BE2C (cell line): Measurements from ENCODE around the gene GOLGA8F. TPM values are rescaled to one million over a fixed set of nuclear protein-coding genes. Genes with fewer than 3 reads are reported as not detected.
A peak's percentile ranks its signal among the peaks of the same experiment; 100 is the strongest.
"Not testable (repeated sequence)": the region's sequence is repeated elsewhere in the genome, so short reads cannot be mapped to it uniquely, and the experiment has no call there.

Source experiments
- DNase-seq: peaks from one replicate; pipeline ENCODE4 v3.0.0-alpha.2; 2020
- H3K27me3 ChIP-seq: fragments of 250-450 bp; sonication (Bioruptor Pico); 2 replicates; pipeline ENCODE4 v1.5.1; 2020; ENCODE audit warnings: mild to moderate bottlenecking
- H3K36me3 ChIP-seq: fragments of 250-450 bp; sonication (Bioruptor Pico); 2 replicates; pipeline ENCODE4 v1.5.1; 2020; ENCODE audit warnings: mild to moderate bottlenecking
- H3K4me1 ChIP-seq: fragments of 250-450 bp; sonication (Bioruptor Pico); 2 replicates; pipeline ENCODE4 v1.5.1; 2020
- H3K4me3 ChIP-seq: 2 replicates; pipeline ENCODE4 v1.5.1; 2011; ENCODE audit warnings: low read depth, low read length
- H3K9me3 ChIP-seq: fragments of 250-450 bp; sonication (Bioruptor Pico); 2 replicates; pipeline ENCODE4 v1.5.1; 2020
- polyA plus RNA-seq: library from polyadenylated mRNA; unstranded; fragments of >200 nt; gene quantifications from one replicate; pipeline ENCODE4 v1.2.1, GENCODE V29; 2012; ENCODE audit warnings: low read depth, missing spikeins; ENCODE audit not compliant: insufficient read length, insufficient read depth

Gene GOLGA8F, protein sequence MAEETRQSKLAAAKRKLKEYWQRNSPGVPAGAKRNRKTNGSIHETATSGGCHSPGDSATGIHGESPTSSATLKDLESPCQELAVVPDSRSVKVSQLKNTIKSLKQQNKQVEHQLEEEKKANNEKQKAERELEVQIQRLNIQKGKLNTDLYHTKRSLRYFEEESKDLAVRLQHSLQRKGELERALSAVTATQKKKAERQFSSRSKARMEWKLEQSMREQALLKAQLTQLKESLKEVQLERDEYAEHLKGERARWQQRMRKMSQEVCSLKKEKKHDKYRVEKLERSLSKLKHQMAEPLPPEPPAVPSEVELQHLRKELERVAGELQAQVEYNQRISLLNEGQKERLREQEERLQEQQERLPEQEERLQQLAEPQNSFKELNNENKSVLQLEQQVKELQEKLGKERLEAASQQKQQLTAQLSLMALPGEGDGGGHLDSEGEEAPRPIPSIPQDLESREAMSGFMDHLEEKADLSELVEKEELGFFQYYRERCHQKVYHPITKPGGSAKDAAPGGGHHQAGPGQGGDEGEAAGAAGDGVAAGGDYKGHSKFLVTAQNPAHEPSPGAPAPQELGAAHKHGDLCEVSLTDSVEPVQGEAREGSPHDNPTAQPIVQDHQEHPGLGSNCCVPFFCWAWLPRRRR
- polyA plus RNA-seq: not detected

GRCh38 chr15:28378364-28378763 is at the start of gene GOLGA8F:
Gene GOLGA8F (plus strand): TSS chr15:28378664. CDS start chr15:28378762, 98 bp downstream.
- not testable (repeated sequence) for H3K36me3 ChIP-seq

DNA sequence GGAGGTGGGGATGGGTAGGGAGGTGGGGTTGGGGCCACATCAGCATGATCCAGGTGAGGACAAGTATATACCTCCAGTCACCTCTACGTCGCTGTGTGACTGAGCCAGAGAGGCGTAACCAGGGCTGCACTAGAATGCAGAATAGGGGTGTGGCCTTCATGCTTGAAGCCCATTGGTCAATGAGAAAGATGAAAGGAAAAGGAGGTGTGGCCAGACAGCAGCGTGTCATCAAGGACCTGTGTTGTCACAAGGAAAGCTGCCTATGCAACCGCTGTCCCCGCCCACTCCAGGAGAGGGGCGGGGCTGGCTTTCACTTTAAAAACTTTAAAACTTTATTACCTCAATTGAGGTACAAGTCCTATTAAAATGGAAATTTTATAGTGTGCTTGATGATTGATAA is 20.5 kb upstream of the GOLGA8F start, which contains the start of gene GOLGA6L24:
Gene GOLGA6L24 (minus strand): TSS at position 101 of the 400 bp plus-strand sequence. CDS start 61 bp downstream, at position 40.
- H3K4me1 ChIP-seq, DNase-seq, H3K27me3 ChIP-seq, H3K36me3 ChIP-seq, H3K4me3 ChIP-seq, H3K9me3 ChIP-seq: not testable (repeated sequence)

More at GRCh38 chr15:28378364-28378763, at the start of gene GOLGA8F:
- not testable (repeated sequence) for H3K4me1 ChIP-seq, H3K9me3 ChIP-seq, DNase-seq, H3K4me3 ChIP-seq, H3K27me3 ChIP-seq

- not testable (repeated sequence) for H3K36me3 ChIP-seq, H3K27me3 ChIP-seq, H3K4me1 ChIP-seq, H3K9me3 ChIP-seq, H3K4me3 ChIP-seq
- peak; percentile 1 for DNase-seq
These were observed 13.0 kb upstream of the GOLGA8F start for GRCh38 chr15:28365502-28365901.

GRCh38 chr15:28380053-28380452 is 1.6 kb downstream of the GOLGA8F start:
- H3K27me3 ChIP-seq, H3K4me3 ChIP-seq, H3K4me1 ChIP-seq, DNase-seq, H3K36me3 ChIP-seq, H3K9me3 ChIP-seq: not testable (repeated sequence)

DNA sequence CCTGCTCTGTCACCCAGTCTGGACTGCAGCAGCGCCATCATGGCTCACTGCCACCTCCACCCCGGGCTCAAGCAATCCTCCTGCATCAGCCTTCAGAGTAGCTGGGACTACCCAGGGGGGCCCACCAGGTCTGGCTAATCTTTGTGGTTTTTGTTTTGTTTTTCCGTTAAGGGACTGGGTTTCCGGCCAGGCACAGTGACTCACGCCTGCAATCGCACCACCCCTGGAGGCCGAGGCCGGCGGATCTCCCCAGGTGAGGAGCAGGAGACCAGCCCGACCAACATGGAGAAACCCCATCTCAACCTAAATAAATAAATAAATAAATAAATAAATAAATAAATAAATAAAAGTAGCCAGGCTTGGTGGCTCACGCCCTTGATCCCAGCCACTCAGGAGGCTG is 17.6 kb downstream of the GOLGA8F start:
- not testable (repeated sequence) for H3K4me3 ChIP-seq, H3K36me3 ChIP-seq, DNase-seq, H3K9me3 ChIP-seq, H3K27me3 ChIP-seq, H3K4me1 ChIP-seq

- not testable (repeated sequence) for DNase-seq, H3K4me3 ChIP-seq, H3K36me3 ChIP-seq, H3K9me3 ChIP-seq, H3K4me1 ChIP-seq, H3K27me3 ChIP-seq
These were observed 24.4 kb downstream of the GOLGA8F start for GRCh38 chr15:28402774-28403435.

DNA sequence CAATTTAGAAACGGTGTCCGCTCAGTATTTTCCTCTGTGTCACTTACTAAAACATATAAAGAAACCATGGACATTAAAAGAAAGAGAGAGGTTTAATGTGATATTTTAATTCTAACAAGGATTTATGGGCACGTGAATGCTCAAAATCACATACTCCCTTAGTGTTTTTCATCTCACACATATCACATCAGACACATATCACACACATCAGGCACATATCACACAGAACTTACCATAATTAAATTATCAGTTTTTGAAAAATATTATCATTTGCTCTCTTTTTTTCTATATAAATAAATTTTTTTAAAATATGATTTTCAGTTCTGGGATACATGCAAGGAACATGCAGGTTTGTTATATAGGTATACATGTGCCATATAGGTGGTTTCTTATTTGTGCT is 42.0 kb downstream of the GOLGA8F start:
- H3K36me3 ChIP-seq, H3K27me3 ChIP-seq, H3K4me3 ChIP-seq, DNase-seq, H3K4me1 ChIP-seq, H3K9me3 ChIP-seq: not testable (repeated sequence)

DNA sequence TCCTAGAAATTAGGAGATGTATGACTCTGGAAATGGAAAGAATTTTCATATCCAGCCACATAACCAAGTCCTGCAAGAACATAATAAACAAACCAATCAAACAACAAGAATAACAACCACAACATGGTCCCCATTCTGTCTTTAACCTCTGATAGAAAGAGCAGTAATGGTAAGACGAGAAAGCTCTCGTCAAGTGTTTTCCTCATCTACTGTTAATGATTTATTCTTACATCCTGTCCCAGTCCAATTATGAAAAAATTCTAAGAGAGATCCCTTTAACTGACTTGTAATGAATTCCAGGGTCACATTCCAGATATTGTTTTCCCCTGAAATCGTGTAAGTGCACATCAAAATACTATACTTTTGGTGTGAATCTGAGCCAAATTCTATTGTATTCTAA is 57.1 kb downstream of the GOLGA8F start:
- H3K36me3 ChIP-seq, H3K4me3 ChIP-seq, H3K9me3 ChIP-seq, H3K4me1 ChIP-seq, H3K27me3 ChIP-seq, DNase-seq: not testable (repeated sequence)
